GM12875 (cell line): ENCODE measurements around the gene CD163L1.
"Not testable (repeated sequence)": the region's sequence is repeated elsewhere in the genome, so short reads cannot be mapped to it uniquely, and the experiment has no call there.

Experiments used
- H3K4me3 ChIP-seq: one replicate; pipeline ENCODE4 v1.5.1; 2011; ENCODE audit warnings: low read depth, low read length, control low read depth
- CTCF ChIP-seq: IDR thresholded peaks from 2 replicates; pipeline ENCODE4 v1.5.1; 2011; ENCODE audit warnings: low read depth, mild to moderate bottlenecking, control low read depth, inconsistent platforms, low read length, moderate library complexity, borderline replicate concordance; ENCODE audit not compliant: insufficient read depth

CD163L1 gene

GRCh38 chr12:7439579-7440505, 4.1 kb downstream of the CD163L1 start:
- no peak for TF ChIP-seq CTCF
- no peak overlapping the region for H3K4me3 ChIP-seq

GRCh38 chr12:7438291-7438995, 5.5 kb downstream of the CD163L1 start:
- H3K4me3 ChIP-seq, result not testable (repeated sequence)

GRCh38 chr12:7437494-7437893, 6.5 kb downstream of the CD163L1 start:
- H3K4me3 ChIP-seq, result not testable (repeated sequence)

DNA sequence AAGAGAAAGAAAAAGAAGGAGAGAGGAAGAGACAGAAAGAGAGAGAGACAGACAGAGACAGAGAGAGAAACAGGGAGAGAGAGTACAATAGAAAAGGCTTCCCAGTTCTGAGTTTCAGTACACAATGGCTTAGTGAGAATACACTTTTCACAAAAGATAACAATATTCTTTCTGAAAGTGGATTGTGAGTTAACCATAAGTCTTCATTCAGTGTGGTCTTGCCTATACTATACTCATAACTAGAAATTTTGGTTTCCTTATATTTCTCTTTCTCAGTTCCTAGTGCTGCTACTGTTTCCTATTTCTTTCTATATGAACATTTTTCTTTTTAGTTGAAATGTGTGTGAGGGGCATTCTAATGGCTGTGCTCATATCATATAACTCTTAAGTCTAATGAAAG, 9.3 kb downstream of the CD163L1 start:
- TF ChIP-seq CTCF, result no peak

DNA sequence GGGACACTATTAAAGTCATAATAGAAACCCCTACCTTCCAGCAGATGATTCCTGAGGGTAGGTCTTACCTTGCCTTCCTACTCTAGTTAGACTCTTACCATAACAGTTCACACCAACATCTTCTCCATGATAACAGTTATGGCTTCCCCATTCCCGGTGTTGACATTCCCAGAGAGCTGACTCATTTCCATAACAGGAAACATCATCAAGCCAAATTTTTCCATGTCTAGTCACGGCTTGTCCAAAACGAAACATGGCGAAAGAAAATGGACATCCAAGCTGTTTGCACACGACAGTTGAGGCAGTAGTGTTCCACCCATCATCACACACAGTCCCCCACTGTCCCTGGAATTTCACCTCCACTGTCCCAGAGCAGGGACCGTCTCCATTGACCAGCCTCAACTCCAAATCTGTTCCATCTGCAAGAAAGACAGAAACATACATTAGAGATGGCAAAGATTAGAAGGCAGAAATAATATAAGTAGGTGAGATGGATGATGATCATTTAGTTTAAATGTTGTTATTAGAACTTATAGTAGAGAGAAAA, 10.6 kb downstream of the CD163L1 start:
- no peak overlapping the region for H3K4me3 ChIP-seq
- no peak for TF ChIP-seq CTCF

More for the DNA sequence above, 9.3 kb downstream of the CD163L1 start:
- no peak overlapping the region for H3K4me3 ChIP-seq

DNA sequence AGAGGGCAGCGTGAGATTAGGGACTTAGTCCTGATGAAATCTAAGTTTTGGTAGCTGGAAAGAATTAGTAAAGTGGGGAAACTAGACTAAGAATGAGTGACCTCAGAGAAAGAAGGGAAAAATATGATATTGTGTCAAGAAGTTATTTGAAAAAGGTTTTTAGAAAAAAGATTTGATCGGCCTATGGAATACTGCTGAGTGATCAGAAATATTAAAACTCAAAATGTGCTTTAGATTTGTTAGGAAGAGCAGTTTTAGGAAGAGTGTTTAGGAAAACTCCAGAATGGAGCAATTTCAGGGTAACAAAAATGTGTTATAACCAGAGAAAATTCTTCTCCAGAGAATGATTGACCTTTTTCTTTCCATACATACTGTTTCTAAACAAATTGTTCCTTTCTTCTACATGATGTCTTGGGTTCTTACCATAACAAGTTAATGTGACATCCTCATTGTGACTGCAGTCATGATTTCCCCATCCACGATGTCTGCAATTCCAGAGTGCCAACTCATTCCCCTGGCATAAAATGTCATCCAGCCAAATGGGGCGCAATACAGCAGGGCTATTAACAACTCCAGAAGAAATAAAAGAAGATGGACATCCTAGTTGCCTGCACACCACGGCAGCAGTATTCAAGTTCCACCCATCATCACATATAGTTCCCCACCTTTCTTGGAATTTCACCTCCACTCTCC, 11.8 kb downstream of the CD163L1 start:
- no peak for TF ChIP-seq CTCF
- H3K4me3 ChIP-seq, result no peak overlapping the region

- H3K4me3 ChIP-seq, result no peak overlapping the region
- no peak for TF ChIP-seq CTCF
These were observed 32.6 kb downstream of the CD163L1 start for GRCh38 chr12:7411343-7411742.
